Stomach (tissue), 9 donors: Measurements from ENCODE around the gene CCDC136. TPM values are rescaled to one million over a fixed set of nuclear protein-coding genes. Genes with fewer than 3 reads are reported as not detected.

Experiments used
- DNase-seq, 2 donors: peaks; one replicate each; pipeline versions ENCODE4 v3.0.0 to v3.0.0-alpha.2; 2013 to 2019
- H3K27ac ChIP-seq, 5 donors: fragments of 200-600 bp in 4 of 5; sonication (generic) in 4 of 5; one replicate each; pipeline ENCODE4 v1.5.1; 2013 to 2019; ENCODE audit warnings: mild to moderate bottlenecking in 1 of 5, moderate library complexity in 1 of 5
- H3K27me3 ChIP-seq, 3 donors: fragments of 200-600 bp; sonication (generic); one replicate each; pipeline ENCODE4 v1.5.1; 2017 to 2019; ENCODE audit warnings: mixed run types in 1 of 3
- H3K36me3 ChIP-seq, 4 donors: fragments of 200-600 bp; sonication (generic); 1 replicate in 3 of 4; 2 replicates in 1 of 4; pipeline ENCODE4 v1.5.1; 2016 to 2019
- H3K4me1 ChIP-seq, 4 donors: fragments of 200-600 bp; sonication (generic); one replicate each; pipeline ENCODE4 v1.5.1; 2016 to 2019
- H3K4me3 ChIP-seq, 4 donors: fragments of 200-600 bp; sonication (generic) in 3 of 4; one replicate each; pipeline ENCODE4 v1.5.1; 2016 to 2019; ENCODE audit warnings: mild to moderate bottlenecking in 1 of 4
- H3K9me3 ChIP-seq, 4 donors: fragments of 200-600 bp; sonication (generic); one replicate each; pipeline ENCODE4 v1.5.1; 2016 to 2019
- CTCF ChIP-seq, 7 experiments: fragments of 450-650 bp in 4 of 7; fragments of 200-600 bp in 3 of 7; sonication (generic) in 3 of 7; IDR thresholded peaks; one replicate each; pipeline ENCODE4 v1.5.1; 2016 to 2019; ENCODE audit warnings: antibody characterized with exemption in 7 of 7, control low read depth in 2 of 7, mild to moderate bottlenecking in 1 of 7
- EP300 ChIP-seq: sonication (generic); formaldehyde crosslinking; IDR thresholded peaks from one replicate; pipeline ENCODE4 v1.6.1; 2017; ENCODE audit warnings: antibody characterized with exemption
- POLR2A ChIP-seq, 4 donors: fragments of 450-650 bp; IDR thresholded peaks; one replicate each; pipeline ENCODE4 v1.6.1; 2016; ENCODE audit warnings: antibody characterized with exemption in 4 of 4, control low read depth in 2 of 4, mild to moderate bottlenecking in 1 of 4, moderate library complexity in 1 of 4
- POLR2AphosphoS5 ChIP-seq, 3 donors: sonication (generic); formaldehyde crosslinking; IDR thresholded peaks; one replicate each; pipeline ENCODE4 v1.6.1; 2016; ENCODE audit warnings: antibody characterized with exemption in 3 of 3
- WGBS, 5 donors: extraction: QIAGEN DNeasy Blood & Tissue Kit in 3 of 5; methylation state at CpG; one replicate each; pipeline versions ENCODE4 v1.1.5 to v1.1.7; 2013 to 2018; 5-methylcytosine and 5-hydroxymethylcytosine counted together
- intact Hi-C: fragments of 100-400 bp; cut with DNase I; formaldehyde crosslinking; loops from one replicate; pipeline ENCODE4 v1.15.1; 2023; ENCODE audit warnings: low total_unique reads
- polyA plus RNA-seq, 3 donors: library from polyadenylated mRNA; stranded (reverse); fragments of 200-250 nt; gene quantifications; one replicate each; pipeline ENCODE4 v1.2.3, GENCODE V29; 2013
- total RNA-seq, 5 donors: library from RNA; depleted of rRNA; stranded (reverse); fragments of >200 nt; gene quantifications; one replicate each; pipeline versions ENCODE4 v1.1.0 to v1.2.3, GENCODE V29; 2014 to 2016
- donor health status: healthy with polysubstance abuse.
- donor health status: Bipolar disorder and iron deficiency.
- donor health status: healthy.

CCDC136 gene
- total and polyA plus RNA-seq, 8 donors, result 2.3 to 36.8 (median 5.4) TPM

- H3K36me3 ChIP-seq, result peaks cover 24 to 46% (median 42%) of the 10 kb centered on the region in 4 donors
- peaks cover 1 to 61% (median 32%) of the 10 kb centered on the region in 4 donors for H3K4me1 ChIP-seq
- H3K27ac ChIP-seq, result no peak overlapping the region
- no peaks in the 10 kb centered on the region for H3K9me3 ChIP-seq
- intact Hi-C loops, result no loop called here
- 42 to 63% (median 56%) methylated on average over 6 of the region's 6 CpGs for WGBS, 5 donors
- no peak for DNase-seq
- no peak overlapping the region for H3K4me3 ChIP-seq
- H3K27me3 ChIP-seq, result no peaks in the 10 kb centered on the region
- no peak for TF ChIP-seq EP300
Measured at GRCh38 chr7:128747327-128748079, 44.3 kb upstream of the CCDC136 start.

- Histone ChIP-seq H3K36me3 (peaks cover 33 to 89% (median 77%) of the 10 kb centered on the region in 4 donors), H3K27me3 (no peaks in the 10 kb centered on the region), H3K27ac (no peak overlapping the region), H3K9me3 (no peaks in the 10 kb centered on the region), H3K4me1 (peaks cover 0 to 30% (median 14%) of the 10 kb centered on the region in 4 donors), H3K4me3 (no peak overlapping the region)
- no peak for TF ChIP-seq POLR2AphosphoS5 (IDR thresholded peaks at IDR 0.05)
- no peak for DNase-seq
- intact Hi-C loops, result no loop called here
- 86 to 98% (median 95%) methylated on average over 1 of the region's 1 CpG for WGBS, 5 donors
Measured at GRCh38 chr7:128752251-128752650, 39.5 kb upstream of the CCDC136 start.

GRCh38 chr7:128755075-128755818 lies 36.5 kb upstream of the CCDC136 start:
- no peaks in the 10 kb centered on the region for H3K27me3 ChIP-seq
- TF ChIP-seq CTCF (IDR thresholded peaks at IDR 0.05), result no peak
- no peak overlapping the region for H3K4me3 ChIP-seq
- no peak for DNase-seq
- H3K9me3 ChIP-seq, result no peaks in the 10 kb centered on the region
- peaks cover 0 to 18% (median 7%) of the 10 kb centered on the region in 4 donors for H3K4me1 ChIP-seq
- 89 to 100% (median 95%) methylated on average over 2 of the region's 2 CpGs for WGBS, 5 donors
- H3K27ac ChIP-seq, result peak overlapping the region in 4 of 5 donors; percentile 66 to 86 (median 68)
- intact Hi-C loops, result no loop called here
- H3K36me3 ChIP-seq, result peaks cover 40 to 97% (median 82%) of the 10 kb centered on the region in 4 donors

- peak in 1 of 2 donors; percentile 44 for DNase-seq
- intact Hi-C loops, result no loop called here
- Histone ChIP-seq H3K4me1 (peaks cover 0 to 18% (median 7%) of the 10 kb centered on the region in 4 donors), H3K36me3 (peaks cover 44 to 98% (median 82%) of the 10 kb centered on the region in 4 donors), H3K9me3 (no peaks in the 10 kb centered on the region), H3K27me3 (no peaks in the 10 kb centered on the region), H3K4me3 (no peak overlapping the region), H3K27ac (peak overlapping the region in 4 of 5 donors; percentile 66 to 86 (median 68))
- peak; percentile 56 for TF ChIP-seq EP300
- no peak for TF ChIP-seq POLR2A (IDR thresholded peaks at IDR 0.05)
- TF ChIP-seq POLR2AphosphoS5 (IDR thresholded peaks at IDR 0.05), result peak in 1 of 3 donors; percentile 67
- TF ChIP-seq CTCF (IDR thresholded peaks at IDR 0.05), result no peak
- 61 to 82% (median 74%) methylated on average over 5 of the region's 5 CpGs for WGBS, 5 donors
Measured at GRCh38 chr7:128755819-128756476, 35.8 kb upstream of the CCDC136 start.

- intact Hi-C loops, result no loop called here
Measured at GRCh38 chr7:128757203-128757602, 34.6 kb upstream of the CCDC136 start.

More at GRCh38 chr7:128757203-128757602, 34.6 kb upstream of the CCDC136 start:
- Histone ChIP-seq H3K27ac (peak overlapping the region in 4 of 5 donors; percentile 66 to 86 (median 68)), H3K4me1 (peaks cover 0 to 18% (median 7%) of the 10 kb centered on the region in 4 donors), H3K36me3 (peaks cover 34 to 98% (median 82%) of the 10 kb centered on the region in 4 donors), H3K27me3 (no peaks in the 10 kb centered on the region), H3K4me3 (no peak overlapping the region), H3K9me3 (no peaks in the 10 kb centered on the region)
- TF ChIP-seq CTCF (IDR thresholded peaks at IDR 0.05) (no peak), POLR2A (IDR thresholded peaks at IDR 0.05) (no peak), EP300 (no peak), POLR2AphosphoS5 (IDR thresholded peaks at IDR 0.05) (no peak)
- DNase-seq, result no peak
- 54 to 69% (median 55%) methylated on average over 2 of the region's 2 CpGs for WGBS, 5 donors
